Transverse colon (tissue), 4 donors: ENCODE data around the gene PLCD3. TPM values are rescaled to one million over a fixed set of nuclear protein-coding genes. Genes with fewer than 3 reads are reported as not detected.

Source experiments
- DNase-seq: peaks from one replicate; pipeline ENCODE4 v3.0.0-alpha.2; 2019
- H3K27ac ChIP-seq, 4 donors: fragments of 200-600 bp; sonication (generic); 2 replicates each; pipeline ENCODE4 v1.5.1; 2016 to 2018; ENCODE audit warnings: inconsistent platforms in 4 of 4
- H3K27me3 ChIP-seq: fragments of 200-600 bp; sonication (generic); 2 replicates; pipeline ENCODE4 v1.5.1; 2017; ENCODE audit warnings: inconsistent platforms
- H3K36me3 ChIP-seq, 4 donors: fragments of 200-600 bp; sonication (generic); 2 replicates each; pipeline ENCODE4 v1.5.1; 2017 to 2019; ENCODE audit warnings: inconsistent platforms in 4 of 4
- H3K4me1 ChIP-seq, 4 donors: fragments of 200-600 bp; sonication (generic); 2 replicates each; pipeline ENCODE4 v1.5.1; 2017 to 2020; ENCODE audit warnings: inconsistent platforms in 4 of 4
- H3K4me3 ChIP-seq, 4 donors: fragments of 200-600 bp; sonication (generic); 1 replicate in 1 of 4; 2 replicates in 3 of 4; pipeline versions ENCODE4 v1.5.1 to v1.6.1; 2017 to 2019; ENCODE audit warnings: inconsistent platforms in 4 of 4
- H3K9me3 ChIP-seq, 2 donors: fragments of 200-600 bp; sonication (generic); 2 replicates each; pipeline ENCODE4 v1.5.1; 2017 to 2019; ENCODE audit warnings: inconsistent platforms in 2 of 2
- CTCF ChIP-seq, 5 experiments: fragments of 200-600 bp in 3 of 5; fragments of 450-650 bp in 2 of 5; sonication (generic) in 3 of 5; IDR thresholded peaks; 1 replicate in 2 of 5; 2 replicates in 3 of 5; pipeline ENCODE4 v1.5.1; 2016 to 2017; ENCODE audit warnings: antibody characterized with exemption in 5 of 5, inconsistent platforms in 3 of 5, mild to moderate bottlenecking in 2 of 5, moderate library complexity in 1 of 5
- EP300 ChIP-seq: sonication (generic); formaldehyde crosslinking; IDR thresholded peaks from one replicate; pipeline ENCODE4 v1.6.1; 2017; ENCODE audit warnings: antibody characterized with exemption, low read depth
- POLR2A ChIP-seq: fragments of 450-650 bp; IDR thresholded peaks from one replicate; pipeline ENCODE4 v1.6.1; 2016; ENCODE audit warnings: antibody characterized with exemption, mild to moderate bottlenecking, moderate library complexity
- POLR2AphosphoS5 ChIP-seq, 3 donors: sonication (generic); formaldehyde crosslinking; IDR thresholded peaks; one replicate each; pipeline ENCODE4 v1.6.1; 2016; ENCODE audit warnings: antibody characterized with exemption in 3 of 3
- WGBS, 2 donors: methylation state at CpG; one replicate each; pipeline ENCODE4 v1.1.5; 2018; ENCODE audit warnings: low coverage in 1 of 2; 5-methylcytosine and 5-hydroxymethylcytosine counted together
- in situ Hi-C, 4 donors: fragments of 200-750 bp; cut with MboI; loops; one replicate each; pipeline versions ENCODE4 v1.15.0 to v1.15.1; 2017; ENCODE audit warnings: low sequenced_read_pairs in 3 of 4, low pct_ligation_motif_present in 1 of 4, low pct_unique_long_range_greater_than_20kb in 1 of 4
- intact Hi-C: fragments of 100-400 bp; cut with DNase I; formaldehyde crosslinking; loops from one replicate; pipeline ENCODE4 v1.15.1; 2023; ENCODE audit warnings: low total_unique reads
- total RNA-seq, 4 donors: library from RNA; depleted of rRNA; stranded (reverse); fragments of >200 nt; gene quantifications; one replicate each; pipeline ENCODE4 v1.1.0, GENCODE V29; 2016

The PLCD3 gene
- total RNA-seq, 4 donors from 2014 or later, result 157 to 369 (median 335) TPM

DNA sequence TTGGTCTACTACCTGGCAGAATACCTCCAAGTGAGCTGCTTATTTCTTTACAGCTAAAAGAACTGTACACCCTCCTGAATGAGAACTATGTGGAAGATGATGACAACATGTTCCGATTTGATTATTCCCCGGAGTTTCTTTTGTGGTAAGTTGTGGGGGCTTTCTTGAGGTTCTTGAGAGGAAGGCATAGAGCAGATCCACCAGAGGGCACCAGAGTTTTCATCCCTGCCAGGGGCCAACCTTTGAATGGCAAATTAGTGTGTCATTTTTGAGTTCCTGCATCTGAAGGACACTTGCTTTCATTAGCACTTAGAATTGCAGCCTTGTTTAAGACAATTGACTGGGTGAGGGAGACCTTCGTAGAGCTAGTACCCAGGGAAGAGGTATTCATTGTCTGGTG, 36.2 kb downstream of the PLCD3 start:
- Histone ChIP-seq H3K27ac (peak overlapping the region in 1 of 4 donors; percentile 32), H3K9me3 (no peaks in the 10 kb centered on the region), H3K36me3 (peaks cover 0 to 47% (median 20%) of the 10 kb centered on the region in 4 donors), H3K4me1 (peaks cover 14 to 35% (median 26%) of the 10 kb centered on the region in 4 donors), H3K27me3 (no peaks in the 10 kb centered on the region), H3K4me3 (no peak overlapping the region)
- DNase-seq, result no peak
- TF ChIP-seq EP300, result no peak
- TF ChIP-seq CTCF (IDR thresholded peaks at IDR 0.05), result peak; percentile 33 to 49 (median 41)
- WGBS, 2 donors, result 50 to 77% methylated on average over 2 to 3 of the region's 3 CpGs
- in situ Hi-C loops, result loop anchor here in 1 of 4 donors (10.0 kb wide), 1 partner anchor 181 kb away; the partner anchor contains the start of gene GFAP
- intact Hi-C loops, result loop anchor here (5.0 kb wide), 2 partner anchors 36 to 74 kb away; partner anchors contain the start of gene PLCD3

- Histone ChIP-seq H3K36me3 (peaks cover 0 to 54% (median 24%) of the 10 kb centered on the region in 4 donors), H3K9me3 (no peaks in the 10 kb centered on the region), H3K27me3 (no peaks in the 10 kb centered on the region), H3K27ac (peak overlapping the region; percentile 79 to 93 (median 86)), H3K4me3 (no peak overlapping the region), H3K4me1 (peaks cover 10 to 31% (median 22%) of the 10 kb centered on the region in 4 donors)
- in situ Hi-C loops (loop anchor here in 1 of 4 donors (10.0 kb wide), 1 partner anchor 179 kb away; the partner anchor contains the start of gene GFAP), intact Hi-C loops (no loop called here)
- TF ChIP-seq EP300 (peak; percentile 49), CTCF (IDR thresholded peaks at IDR 0.05) (no peak)
- no peak for DNase-seq
- 50 to 63% methylated on average over 1 to 13 of the region's 13 CpGs for WGBS, 2 donors
These were observed 38.7 kb downstream of the PLCD3 start for GRCh38 chr17:45093444-45094110.

- intact Hi-C loops, result no loop called here
- Histone ChIP-seq H3K4me1 (peaks cover 11 to 30% (median 21%) of the 10 kb centered on the region in 4 donors), H3K27me3 (no peaks in the 10 kb centered on the region), H3K27ac (peak overlapping the region; percentile 79 to 93 (median 86)), H3K36me3 (peaks cover 0 to 52% (median 22%) of the 10 kb centered on the region in 4 donors), H3K4me3 (no peak overlapping the region), H3K9me3 (no peaks in the 10 kb centered on the region)
- DNase-seq, result peak; percentile 64
- peak; percentile 68 to 81 (median 79) for TF ChIP-seq POLR2AphosphoS5 (IDR thresholded peaks at IDR 0.05)
- no peak for TF ChIP-seq POLR2A
- in situ Hi-C loops, result loop anchor here in 1 of 4 donors (10.0 kb wide), 1 partner anchor 178 kb away; the partner anchor contains the start of gene GFAP
- WGBS, 2 donors, result 59% methylated on average over 6 of the region's 6 CpGs; no CpG with 5 or more reads in 1 of the 2 donors
These were observed 39.3 kb downstream of the PLCD3 start for GRCh38 chr17:45092911-45093430.

- TF ChIP-seq CTCF (IDR thresholded peaks at IDR 0.05) (no peak), POLR2AphosphoS5 (IDR thresholded peaks at IDR 0.05) (no peak), EP300 (no peak), POLR2A (no peak)
- H3K9me3 ChIP-seq, result no peaks in the 10 kb centered on the region
- no peak for DNase-seq
- peaks cover 0 to 43% (median 21%) of the 10 kb centered on the region in 4 donors for H3K36me3 ChIP-seq
- peak overlapping the region; percentile 79 to 93 (median 86) for H3K27ac ChIP-seq
- H3K4me3 ChIP-seq, result no peak overlapping the region
- intact Hi-C loops (no loop called here), in situ Hi-C loops (loop anchor here in 1 of 4 donors (10.0 kb wide), 1 partner anchor 177 kb away; the partner anchor contains the start of gene GFAP)
- H3K27me3 ChIP-seq, result no peaks in the 10 kb centered on the region
- H3K4me1 ChIP-seq, result peaks cover 20 to 41% (median 24%) of the 10 kb centered on the region in 4 donors
- 78 to 96% methylated on average over 5 to 11 of the region's 11 CpGs for WGBS, 2 donors
These were observed 40.4 kb downstream of the PLCD3 start for GRCh38 chr17:45091778-45092425.
